Posterior vena cava (tissue), 2 donors: Measurements from ENCODE around the gene PMEL. TPM values are rescaled to one million over a fixed set of nuclear protein-coding genes. Genes with fewer than 3 reads are reported as not detected.
A peak's percentile ranks its signal among the peaks of the same experiment; 100 is the strongest.
"Not testable (repeated sequence)": the region's sequence is repeated elsewhere in the genome, so short reads cannot be mapped to it uniquely, and the experiment has no call there.

Experiments used
- DNase-seq: peaks from one replicate; pipeline ENCODE4 v3.0.0-alpha.2; 2020; ENCODE audit warnings: low spot score
- intact Hi-C, 2 donors: fragments of 100-400 bp; cut with DNase I; formaldehyde crosslinking; loops; one replicate each; pipeline versions ENCODE4 v1.14.1 to v1.14.2; 2022 to 2023
- total RNA-seq, 2 donors: library from RNA; stranded (reverse); fragmentation: NEBNext Ultra II Directional; extraction: Animal tissue kit (Norgen Biotek cat#: 25700); gene quantifications; one replicate each; pipeline ENCODE4 v1.2.1, GENCODE V29; 2021
- donor health status: DM: yes; HTN: yes; CAD: no.
- donor health status: DM: yes; HTN: yes; CAD: no.

The PMEL gene
- total RNA-seq, 2 donors from 2014 or later, result 5.0 to 26.1 TPM

GRCh38 chr12:55930771-55931316 is 35.0 kb downstream of the PMEL start, which contains the start of gene DGKA:
Gene DGKA (plus strand): TSS chr12:55931162. CDS start chr12:55936504, 5,342 bp downstream.
- no peak for DNase-seq
- intact Hi-C loops, result loop anchor here in 1 of 2 donors (5.0 kb wide), 1 partner anchor 189 kb away; the partner anchor contains the start of gene GDF11

GRCh38 chr12:55929306-55929791 is 36.5 kb downstream of the PMEL start:
- DNase-seq, result no peak
- intact Hi-C loops, result loop anchor here in 1 of 2 donors (5.0 kb wide), 1 partner anchor 97 kb away; no protein-coding TSS in a partner anchor

- DNase-seq, result peak; percentile 93
- intact Hi-C loops, result loop anchor here in 1 of 2 donors (5.0 kb wide), 1 partner anchor 96 kb away; no protein-coding TSS in a partner anchor
Measured at GRCh38 chr12:55927588-55928502, 38.0 kb downstream of the PMEL start, which contains the start of gene PYM1. Gene PYM1 (minus strand): TSS chr12:55927894. CDS start chr12:55927761, 133 bp downstream.

GRCh38 chr12:55926738-55927587 is 38.9 kb downstream of the PMEL start:
- intact Hi-C loops, result loop anchor here in 1 of 2 donors (5.0 kb wide), 1 partner anchor 95 kb away; no protein-coding TSS in a partner anchor
- peak; percentile 96 for DNase-seq

GRCh38 chr12:55925870-55926737 is 39.7 kb downstream of the PMEL start:
- intact Hi-C loops, result loop anchor here (2.0 to 5.0 kb wide), 2 partner anchors 69 to 94 kb away; no protein-coding TSS in a partner anchor
- DNase-seq, result no peak

GRCh38 chr12:55925371-55925770 is 40.5 kb downstream of the PMEL start:
- no peak for DNase-seq
- intact Hi-C loops, result loop anchor here (2.0 to 5.0 kb wide), 2 partner anchors 69 to 93 kb away; no protein-coding TSS in a partner anchor

GRCh38 chr12:55923648-55924047 is 42.2 kb downstream of the PMEL start:
- DNase-seq, result not testable (repeated sequence)
- intact Hi-C loops, result loop anchor here in 1 of 2 donors (2.0 kb wide), 1 partner anchor 71 kb away; no protein-coding TSS in a partner anchor

- no peak for DNase-seq
- intact Hi-C loops, result no loop called here
Measured at GRCh38 chr12:55922126-55922525, 43.7 kb downstream of the PMEL start.

- DNase-seq, intact Hi-C loops: not testable (repeated sequence)
Measured at GRCh38 chr12:55919032-55919431, 46.8 kb downstream of the PMEL start.

GRCh38 chr12:55915482-55915859 is 50.4 kb downstream of the PMEL start:
- no peak for DNase-seq
- intact Hi-C loops, result no loop called here

- DNase-seq, result no peak
- intact Hi-C loops, result no loop called here
Measured at GRCh38 chr12:55912908-55913307, 52.9 kb downstream of the PMEL start.

GRCh38 chr12:55909513-55909884 is 56.3 kb downstream of the PMEL start:
- intact Hi-C loops, result no loop called here
- no peak for DNase-seq

GRCh38 chr12:55908726-55909512 is 56.9 kb downstream of the PMEL start:
- no peak for DNase-seq
- intact Hi-C loops, result no loop called here

- intact Hi-C loops, result no loop called here
Measured at GRCh38 chr12:55906056-55906455, 59.8 kb downstream of the PMEL start.

More at GRCh38 chr12:55906056-55906455, 59.8 kb downstream of the PMEL start:
- DNase-seq, result no peak
